HUES64 (cell line): Measurements from ENCODE around the gene NFIL3.

ENCODE experiments used
- H3K27ac ChIP-seq: 2 replicates; pipeline ENCODE4 v1.7.0; 2013; ENCODE audit warnings: low read depth, low read length, inconsistent platforms
- H3K27me3 ChIP-seq: 2 replicates; pipeline ENCODE4 v1.6.1; 2013; ENCODE audit warnings: mild to moderate bottlenecking, low read length; ENCODE audit not compliant: insufficient read depth
- H3K36me3 ChIP-seq: 2 replicates; pipeline ENCODE4 v1.6.1; 2013; ENCODE audit warnings: mild to moderate bottlenecking, low read length; ENCODE audit not compliant: insufficient read depth
- H3K4me1 ChIP-seq: 2 replicates; pipeline ENCODE4 v1.6.1; 2013; ENCODE audit warnings: mild to moderate bottlenecking, low read length, moderate library complexity; ENCODE audit not compliant: insufficient read depth
- H3K4me3 ChIP-seq: 2 replicates; pipeline ENCODE4 v1.5.1; 2013; ENCODE audit warnings: mild to moderate bottlenecking, low read length, moderate library complexity
- H3K9ac ChIP-seq: 2 replicates; pipeline ENCODE4 v1.6.1; 2013; ENCODE audit warnings: mild to moderate bottlenecking, low read depth, low read length
- H3K9me3 ChIP-seq: 2 replicates; pipeline ENCODE4 v1.6.1; 2013; ENCODE audit warnings: low read depth, low read length; ENCODE audit not compliant: insufficient read depth
- WGBS: fragments of 150-250, 120-280 bp; methylation state at CpG from one replicate; pipeline ENCODE4 v1.1.7; 2013; ENCODE audit warnings: missing lambda C conversion rate; 5-methylcytosine and 5-hydroxymethylcytosine counted together

The NFIL3 gene

DNA sequence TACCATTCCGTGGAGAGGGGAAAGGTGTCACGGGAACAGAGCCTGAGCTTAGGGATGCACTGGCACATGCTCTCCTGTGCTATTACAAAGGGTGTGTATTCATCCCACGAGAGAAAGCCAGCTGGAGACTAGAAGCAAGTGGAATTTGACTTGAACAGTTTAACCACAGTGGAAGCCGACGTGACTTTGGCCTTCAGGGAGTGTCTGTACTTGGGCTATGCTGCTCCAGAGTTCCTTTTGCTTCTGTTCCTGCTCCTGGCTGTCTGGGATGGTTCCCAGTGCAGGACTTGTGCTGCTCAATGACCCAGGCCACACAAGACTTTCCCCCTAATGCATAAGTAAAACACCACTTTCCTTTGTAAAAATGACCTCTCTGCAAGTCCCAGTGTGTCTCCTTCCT is 7.9 kb upstream of the NFIL3 start:
- no peaks in the 10 kb centered on the region for H3K36me3 ChIP-seq
- no peaks in the 10 kb centered on the region for H3K4me1 ChIP-seq
- no peak overlapping the region for H3K27ac ChIP-seq
- H3K9me3 ChIP-seq, result no peaks in the 10 kb centered on the region
- H3K4me3 ChIP-seq, result no peak overlapping the region
- WGBS, result 93% methylated on average over 5 of the region's 5 CpGs
- H3K9ac ChIP-seq, result no peak overlapping the region
- no peaks in the 10 kb centered on the region for H3K27me3 ChIP-seq

DNA sequence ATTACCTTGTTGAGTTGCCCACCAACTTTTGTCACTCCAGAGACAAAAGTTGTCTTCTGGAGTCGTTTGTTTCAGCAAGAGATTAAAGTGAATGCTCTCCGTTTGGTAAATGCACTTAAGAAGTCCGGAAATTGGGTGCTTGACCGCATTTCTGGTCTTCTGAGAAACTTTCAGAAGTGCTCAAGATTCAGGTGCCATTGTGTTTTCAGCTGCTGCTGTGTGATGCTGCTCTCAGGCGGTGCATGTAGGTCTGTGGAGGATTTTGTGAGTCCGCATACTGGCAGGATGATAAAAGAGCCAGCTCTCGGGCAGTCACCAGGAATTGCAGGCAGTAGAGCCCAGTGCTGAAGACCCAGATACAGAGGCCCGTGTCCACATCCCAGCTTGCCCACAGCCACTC is 5.9 kb upstream of the NFIL3 start:
- Histone ChIP-seq H3K9ac (no peak overlapping the region), H3K9me3 (no peaks in the 10 kb centered on the region), H3K27me3 (peaks cover 16% of the 10 kb centered on the region), H3K4me3 (no peak overlapping the region), H3K4me1 (no peaks in the 10 kb centered on the region), H3K27ac (no peak overlapping the region), H3K36me3 (no peaks in the 10 kb centered on the region)
- 86% methylated on average over 8 of the region's 8 CpGs for WGBS

DNA sequence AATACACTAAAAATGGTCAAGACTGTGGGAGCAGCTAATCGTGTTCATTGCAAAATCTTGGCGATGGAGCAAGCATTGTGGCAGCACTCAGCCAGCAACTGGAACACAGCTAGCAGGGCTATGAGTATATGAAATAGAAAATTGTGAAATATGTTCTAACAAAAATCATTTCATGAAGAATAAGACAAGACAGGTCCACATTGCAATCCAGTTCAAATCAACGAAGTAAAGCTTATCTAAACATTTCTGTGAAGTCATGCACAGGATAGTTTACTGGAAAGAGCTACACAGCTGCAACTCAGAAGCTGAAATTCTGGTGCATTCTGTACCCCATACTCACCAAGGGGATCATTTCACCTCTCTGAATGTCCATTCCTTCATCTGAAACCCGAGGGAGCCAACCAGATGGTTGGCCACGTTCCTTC is 5.3 kb upstream of the NFIL3 start:
- Histone ChIP-seq H3K27ac (no peak overlapping the region), H3K9me3 (no peaks in the 10 kb centered on the region), H3K27me3 (peaks cover 21% of the 10 kb centered on the region), H3K4me3 (no peak overlapping the region), H3K4me1 (no peaks in the 10 kb centered on the region), H3K9ac (no peak overlapping the region), H3K36me3 (no peaks in the 10 kb centered on the region)
- 83% methylated on average over 5 of the region's 5 CpGs for WGBS

DNA sequence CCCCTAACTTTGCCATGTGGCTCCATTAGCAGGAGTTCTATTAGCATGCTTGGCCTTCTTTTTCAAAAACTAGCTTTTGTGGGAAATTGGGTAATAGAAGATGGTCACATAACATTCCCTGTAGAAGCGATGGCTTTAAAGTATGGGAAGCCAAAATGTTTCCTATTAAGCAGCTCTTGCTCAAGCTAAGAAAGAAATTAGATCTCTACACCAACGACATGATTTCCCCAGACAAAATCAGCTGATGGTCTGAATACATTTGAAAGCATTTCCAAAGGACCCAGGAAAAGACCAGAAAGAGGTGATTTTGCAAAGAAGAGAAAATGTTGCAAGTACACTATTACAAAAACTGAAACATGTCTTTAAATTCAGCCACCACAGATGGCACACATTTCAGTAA is 4.8 kb upstream of the NFIL3 start:
- Histone ChIP-seq H3K4me1 (no peaks in the 10 kb centered on the region), H3K9ac (no peak overlapping the region), H3K36me3 (no peaks in the 10 kb centered on the region), H3K4me3 (no peak overlapping the region), H3K27me3 (peaks cover 22% of the 10 kb centered on the region), H3K9me3 (no peaks in the 10 kb centered on the region), H3K27ac (no peak overlapping the region)
- WGBS, result 89% methylated on average over 2 of the region's 2 CpGs

DNA sequence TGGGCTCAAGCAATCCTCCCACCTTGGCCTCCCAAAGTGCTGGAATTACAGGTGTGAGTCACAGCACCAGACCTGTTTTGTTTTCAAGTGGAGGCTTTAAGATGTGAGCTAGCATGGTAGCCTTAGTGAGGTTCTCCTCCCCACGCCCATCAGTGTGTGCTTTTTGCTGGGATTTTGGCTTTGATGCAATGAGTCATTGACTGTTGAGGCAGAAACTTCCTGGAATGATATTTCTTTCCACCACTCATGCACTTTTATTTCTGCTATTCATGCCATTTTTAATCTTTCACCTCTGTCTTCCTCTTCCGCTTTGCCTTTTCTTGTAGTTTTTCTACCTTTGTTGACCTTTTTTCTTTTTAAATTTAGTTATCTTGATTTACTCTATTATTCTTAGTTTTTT is 4.2 kb upstream of the NFIL3 start:
- H3K27ac ChIP-seq, result no peak overlapping the region
- H3K4me1 ChIP-seq, result peaks cover under 1% of the 10 kb centered on the region; the same call in 1 of the 2 replicates
- H3K27me3 ChIP-seq, result peaks cover 25% of the 10 kb centered on the region
- H3K9me3 ChIP-seq, result no peaks in the 10 kb centered on the region
- no peak overlapping the region for H3K4me3 ChIP-seq
- no peak overlapping the region for H3K9ac ChIP-seq
- WGBS, result 94% methylated on average over 2 of the region's 2 CpGs
- no peaks in the 10 kb centered on the region for H3K36me3 ChIP-seq

DNA sequence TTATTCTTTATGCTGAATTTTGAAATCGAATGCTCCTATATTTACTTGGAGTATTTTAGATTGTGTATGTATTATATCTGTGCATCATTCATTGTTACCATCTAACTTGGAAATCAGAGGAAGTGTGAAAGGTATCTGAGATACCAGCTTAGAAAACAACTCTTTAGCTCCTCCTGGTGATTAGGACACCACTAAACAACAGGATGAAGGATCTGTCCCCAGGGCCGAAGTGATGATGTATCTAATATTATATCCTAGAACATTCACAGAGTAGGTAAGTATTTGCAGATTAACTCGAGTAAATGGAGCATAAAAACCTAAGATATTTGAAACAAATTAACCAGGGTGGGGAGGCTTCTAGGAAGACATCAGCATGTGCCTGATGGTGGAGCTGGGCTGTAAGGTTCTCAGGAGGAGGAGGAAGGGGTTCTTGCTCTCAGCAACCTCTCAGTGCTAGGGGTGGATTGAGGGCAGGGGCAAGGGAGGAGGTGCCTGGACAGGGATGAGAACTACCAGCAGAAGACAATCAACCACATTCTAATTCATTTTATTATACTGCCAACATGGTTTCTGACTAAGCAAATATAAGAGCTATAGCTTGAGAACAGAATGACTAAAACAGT is 2.6 kb upstream of the NFIL3 start:
- Histone ChIP-seq H3K27ac (no peak overlapping the region), H3K4me1 (peaks cover 11% of the 10 kb centered on the region; the same call in 1 of the 2 replicates), H3K36me3 (no peaks in the 10 kb centered on the region), H3K9me3 (no peaks in the 10 kb centered on the region), H3K27me3 (peaks cover 41% of the 10 kb centered on the region), H3K4me3 (no peak overlapping the region), H3K9ac (no peak overlapping the region)
- no CpG with 5 or more reads among the region's 3 CpGs for WGBS

DNA sequence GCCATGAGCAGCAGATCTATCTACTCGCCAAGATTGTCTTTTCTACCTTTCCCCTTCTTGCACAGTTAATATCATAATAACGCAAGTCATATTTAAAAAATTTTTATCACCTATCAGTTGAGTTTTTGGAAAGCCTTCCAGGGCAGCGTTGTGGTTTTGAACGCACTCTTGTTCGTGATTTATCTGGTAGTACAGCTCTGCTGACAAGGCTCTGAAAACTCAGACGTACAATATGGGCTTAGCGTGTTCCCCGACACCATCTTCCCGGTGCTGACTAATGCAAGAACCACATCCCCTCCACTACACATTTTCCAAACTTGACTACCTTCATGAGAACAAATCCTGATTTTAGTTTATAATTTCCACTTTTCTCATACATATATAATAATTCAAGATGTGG is 1.6 kb upstream of the NFIL3 start:
- H3K4me1 ChIP-seq, result peaks cover 11% of the 10 kb centered on the region; the same call in 1 of the 2 replicates
- no peak overlapping the region for H3K9ac ChIP-seq
- H3K9me3 ChIP-seq, result no peaks in the 10 kb centered on the region
- no peak overlapping the region for H3K27ac ChIP-seq
- peak overlapping the region; percentile 79 for H3K4me3 ChIP-seq
- no peaks in the 10 kb centered on the region for H3K36me3 ChIP-seq
- 92% methylated on average over 9 of the region's 9 CpGs for WGBS
- peaks cover 48% of the 10 kb centered on the region for H3K27me3 ChIP-seq

DNA sequence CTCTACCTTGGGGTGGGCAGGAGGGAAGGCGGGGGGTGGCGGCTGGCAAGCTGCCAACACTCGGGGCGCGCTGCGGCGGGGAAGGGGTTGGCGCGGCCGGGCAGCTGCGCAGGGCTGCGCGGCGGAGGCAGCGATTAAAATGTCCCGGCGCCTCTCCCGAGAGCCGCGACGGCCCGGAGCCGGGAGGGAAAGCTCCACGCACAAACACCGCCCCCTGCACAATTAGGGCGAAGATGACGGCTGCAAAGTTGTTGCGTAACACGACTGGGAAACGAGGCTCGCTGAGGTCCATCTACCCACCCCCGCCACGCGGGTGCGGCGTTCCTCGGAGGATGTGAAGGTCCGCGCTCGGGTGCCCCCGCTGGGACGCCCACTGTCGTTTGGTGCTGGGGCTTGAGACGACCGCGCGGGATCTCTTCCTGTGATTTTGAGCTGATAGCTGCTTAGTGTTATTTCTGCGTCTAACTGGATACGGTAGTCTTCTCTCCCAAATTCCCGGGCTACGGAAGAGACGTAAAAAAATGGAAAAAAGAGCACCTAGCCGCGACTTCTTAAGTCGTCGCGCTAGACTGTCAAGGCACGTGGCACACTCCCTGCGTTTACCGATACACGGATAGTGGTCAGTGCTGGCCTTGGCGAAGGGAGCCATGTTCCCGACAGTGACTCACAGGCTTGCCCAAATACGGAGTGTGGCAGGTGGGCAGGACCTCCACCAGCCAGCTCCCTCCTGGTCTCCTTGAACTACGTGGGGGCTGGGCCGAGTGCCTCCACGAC is 958 bp upstream of the NFIL3 start:
- peaks cover 11% of the 10 kb centered on the region; the same call in 1 of the 2 replicates for H3K4me1 ChIP-seq
- peak overlapping the region; percentile 73 for H3K9ac ChIP-seq
- peak overlapping the region; percentile 79 for H3K4me3 ChIP-seq
- no peaks in the 10 kb centered on the region for H3K36me3 ChIP-seq
- no peak overlapping the region for H3K27ac ChIP-seq
- WGBS, result 2% methylated on average over 67 of the region's 67 CpGs
- no peaks in the 10 kb centered on the region for H3K9me3 ChIP-seq
- H3K27me3 ChIP-seq, result peaks cover 55% of the 10 kb centered on the region

DNA sequence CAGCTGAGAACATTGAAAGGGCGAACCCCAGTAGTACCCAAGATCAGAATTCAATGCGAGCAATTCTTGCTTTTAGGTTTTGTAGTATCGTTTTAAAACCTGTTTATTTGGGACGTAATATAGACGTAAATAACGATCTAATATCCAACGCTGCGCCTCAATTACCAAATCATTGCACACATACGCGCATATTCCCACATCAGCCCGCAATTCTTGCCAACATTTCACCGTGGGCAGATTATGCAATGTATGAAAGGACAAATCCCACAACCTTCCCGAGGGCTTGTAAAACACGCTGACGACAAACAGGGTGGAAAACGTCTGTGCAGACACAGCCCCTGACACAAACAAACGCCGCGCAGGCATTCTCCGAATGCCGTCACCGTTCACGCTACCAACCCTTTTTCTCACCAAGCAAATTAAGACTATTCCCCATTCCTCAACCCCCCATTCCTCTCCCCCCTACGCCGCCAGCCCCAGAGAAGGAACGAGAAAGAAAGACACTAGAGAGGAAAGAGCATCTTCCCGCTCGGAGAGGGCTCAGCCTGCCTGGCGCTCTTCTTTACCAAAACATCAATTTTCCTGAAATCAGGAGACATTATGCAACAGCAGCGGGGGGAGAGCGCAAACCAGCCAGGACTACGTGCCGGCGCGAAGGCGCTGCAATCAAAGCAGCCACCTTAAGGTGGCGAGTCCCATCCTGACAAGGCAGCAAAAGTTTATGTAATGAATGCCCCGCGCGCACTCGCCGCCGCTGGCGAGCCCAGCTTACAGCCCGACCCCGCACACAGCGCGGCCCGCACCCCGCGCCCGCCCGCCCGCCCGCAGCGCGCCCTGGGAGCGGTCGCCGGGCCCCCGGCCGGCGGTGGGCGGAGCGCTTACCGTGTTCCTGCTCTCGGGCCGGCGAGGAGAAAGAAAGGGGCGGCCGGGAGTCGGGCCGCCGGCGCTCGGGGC is 597 bp downstream of the NFIL3 start:
- no peaks in the 10 kb centered on the region for H3K36me3 ChIP-seq
- H3K4me1 ChIP-seq, result peaks cover 11% of the 10 kb centered on the region; the same call in 1 of the 2 replicates
- peak overlapping the region; percentile 89 for H3K4me3 ChIP-seq
- no peak overlapping the region for H3K27ac ChIP-seq
- no peaks in the 10 kb centered on the region for H3K9me3 ChIP-seq
- peak overlapping the region; percentile 55; the same call in 1 of the 2 replicates for H3K9ac ChIP-seq
- WGBS, result under 1% methylated on average over 75 of the region's 76 CpGs
- peaks cover 61% of the 10 kb centered on the region for H3K27me3 ChIP-seq

DNA sequence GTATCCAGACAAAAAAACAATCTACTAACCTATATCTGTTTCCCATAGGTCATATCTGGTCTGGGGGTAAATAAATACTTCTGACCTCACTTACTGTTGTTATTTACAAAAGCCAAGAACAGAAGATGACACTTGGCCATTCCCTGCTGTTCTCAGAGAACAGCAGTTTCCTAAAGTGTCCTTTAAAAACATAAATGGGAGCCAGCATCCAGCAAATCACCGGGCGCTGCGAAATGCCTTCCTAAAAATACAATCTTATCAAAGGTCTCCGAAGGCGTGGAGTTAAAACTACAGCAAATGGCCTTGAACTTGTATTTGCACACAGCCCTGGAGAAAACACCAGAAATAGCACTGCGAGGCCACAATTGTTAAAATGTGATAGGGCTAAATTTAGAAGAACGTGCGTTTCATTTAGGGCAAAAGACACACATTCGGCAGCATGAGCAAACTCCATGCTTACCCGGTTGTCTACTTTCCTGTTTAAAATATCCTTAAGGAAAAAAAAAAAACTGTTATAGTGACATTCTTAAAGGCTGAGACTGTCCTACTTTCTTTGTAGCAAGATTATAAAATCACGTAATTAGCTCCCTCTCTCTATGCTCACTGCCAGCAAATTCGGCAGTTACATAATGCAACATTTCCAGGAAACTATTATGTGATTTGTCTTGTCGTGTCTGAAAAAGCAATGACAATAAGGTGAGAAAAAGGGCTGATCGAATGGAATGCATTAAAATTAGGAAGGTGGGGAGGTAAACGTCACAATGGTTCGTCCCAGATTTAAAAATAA is 1.5 kb downstream of the NFIL3 start:
- Histone ChIP-seq H3K4me3 (peak overlapping the region; percentile 89), H3K36me3 (no peaks in the 10 kb centered on the region), H3K9me3 (no peaks in the 10 kb centered on the region), H3K27me3 (peaks cover 61% of the 10 kb centered on the region), H3K27ac (no peak overlapping the region), H3K4me1 (peaks cover 11% of the 10 kb centered on the region; the same call in 1 of the 2 replicates), H3K9ac (no peak overlapping the region)
- WGBS, result 8% methylated on average over 15 of the region's 16 CpGs
